ENCODE results near the gene COL6A2. TPM values are rescaled to one million over a fixed set of nuclear protein-coding genes. Genes with fewer than 3 reads are reported as not detected.

COL6A2 gene
- total and polyA plus RNA-seq, 2 donors (not counting 1 experiment from before 2014, with no cell fraction given): 1.2 to 2.1 TPM

DNA sequence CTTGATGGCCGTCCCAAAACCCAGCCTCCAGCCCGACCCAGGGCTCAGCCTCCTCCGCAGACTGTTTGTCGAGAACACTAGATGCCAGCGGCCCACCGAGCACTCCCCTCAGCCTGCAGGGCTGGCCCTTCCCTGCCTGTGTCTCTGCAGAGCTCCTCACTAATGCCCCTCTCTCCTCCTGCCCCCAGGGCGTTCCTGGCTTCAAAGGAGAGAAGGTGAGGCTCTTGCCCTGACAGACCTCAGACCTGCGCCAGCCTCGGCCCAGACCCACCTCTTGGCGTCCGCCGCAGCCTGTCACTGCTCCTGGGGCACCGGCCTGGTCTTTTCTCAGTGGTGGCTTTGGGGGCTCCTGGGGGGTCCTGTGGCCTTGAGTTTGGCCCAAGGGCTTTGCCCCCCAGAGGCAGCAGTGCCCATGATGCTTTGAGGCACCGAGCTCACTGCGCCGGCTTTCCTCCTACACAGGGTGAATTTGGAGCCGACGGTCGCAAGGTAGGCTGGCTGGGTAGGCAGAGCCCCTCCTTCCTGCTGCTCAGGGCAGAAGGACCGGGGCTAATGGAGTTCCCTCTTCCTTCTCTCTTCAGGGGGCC, 18.4 kb downstream of the COL6A2 start:
- H3K27ac ChIP-seq (ENCODE audit: low read length in 2 of 2): no peak overlapping the region
- intact Hi-C loops (cut with micrococcal nuclease): no loop called here
- no peaks in the 10 kb centered on the region for H4K20me1 ChIP-seq (ENCODE audit: control insufficient read depth, insufficient read depth, low read length, poor library complexity, severe bottlenecking)
- no peaks in the 10 kb centered on the region for H3K9me3 Mint-ChIP-seq (ENCODE audit: insufficient read depth)
- CTCF ChIA-PET: no interaction called here
- H3K27ac Mint-ChIP-seq: no peak overlapping the region
- no peak for DNase-seq
- H3K4me3 Mint-ChIP-seq: no peak overlapping the region
- no peak overlapping the region for H2AFZ ChIP-seq (ENCODE audit: insufficient read depth, low read depth, low read length, poor library complexity, severe bottlenecking)
- ATAC-seq (ENCODE audit: low read depth): no peak
- H3K79me2 ChIP-seq (ENCODE audit: control insufficient read depth, insufficient read depth, low read length): no peaks in the 10 kb centered on the region
- TF ChIP-seq, protein P1, sequence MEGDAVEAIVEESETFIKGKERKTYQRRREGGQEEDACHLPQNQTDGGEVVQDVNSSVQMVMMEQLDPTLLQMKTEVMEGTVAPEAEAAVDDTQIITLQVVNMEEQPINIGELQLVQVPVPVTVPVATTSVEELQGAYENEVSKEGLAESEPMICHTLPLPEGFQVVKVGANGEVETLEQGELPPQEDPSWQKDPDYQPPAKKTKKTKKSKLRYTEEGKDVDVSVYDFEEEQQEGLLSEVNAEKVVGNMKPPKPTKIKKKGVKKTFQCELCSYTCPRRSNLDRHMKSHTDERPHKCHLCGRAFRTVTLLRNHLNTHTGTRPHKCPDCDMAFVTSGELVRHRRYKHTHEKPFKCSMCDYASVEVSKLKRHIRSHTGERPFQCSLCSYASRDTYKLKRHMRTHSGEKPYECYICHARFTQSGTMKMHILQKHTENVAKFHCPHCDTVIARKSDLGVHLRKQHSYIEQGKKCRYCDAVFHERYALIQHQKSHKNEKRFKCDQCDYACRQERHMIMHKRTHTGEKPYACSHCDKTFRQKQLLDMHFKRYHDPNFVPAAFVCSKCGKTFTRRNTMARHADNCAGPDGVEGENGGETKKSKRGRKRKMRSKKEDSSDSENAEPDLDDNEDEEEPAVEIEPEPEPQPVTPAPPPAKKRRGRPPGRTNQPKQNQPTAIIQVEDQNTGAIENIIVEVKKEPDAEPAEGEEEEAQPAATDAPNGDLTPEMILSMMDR (IDR thresholded peaks at IDR 0.05): no peak
- no peak for TF ChIP-seq EZH2 (IDR thresholded peaks at IDR 0.05; ENCODE audit: borderline replicate concordance, insufficient read depth, low read depth, low read length, poor library complexity, severe bottlenecking)
- H3K4me1 ChIP-seq (ENCODE audit: control insufficient read depth in 2 of 2, insufficient read depth in 2 of 2, low read length in 2 of 2): no peaks in the 10 kb centered on the region
- no peak overlapping the region for H3K4me2 ChIP-seq (replicated peaks; ENCODE audit: low read depth, low read length, poor library complexity, severe bottlenecking)
- H3K4me1 Mint-ChIP-seq: no peaks in the 10 kb centered on the region
- H3K9ac ChIP-seq (ENCODE audit: low read length): no peak overlapping the region
- POLR2A ChIA-PET: no interaction called here
- H3K9me3 ChIP-seq (ENCODE audit: control extremely low read depth in 1 of 3, control insufficient read depth in 2 of 3, insufficient read depth in 1 of 3, low read length in 2 of 3): peaks cover 0 to 26% (median 0%) of the 10 kb centered on the region in 3 donors
- no peaks in the 10 kb centered on the region for H3K27me3 ChIP-seq (replicated peaks in 1 of 4; ENCODE audit: control extremely low read depth in 1 of 4, control insufficient read depth in 3 of 4, insufficient read depth in 4 of 4, low read length in 3 of 4)
- H3K4me3 ChIP-seq (ENCODE audit: control extremely low read depth in 1 of 5, extremely low read depth in 1 of 5, insufficient read depth in 1 of 5, low read depth in 2 of 5, low read length in 4 of 5): no peak overlapping the region
- WGBS (ENCODE audit: insufficient coverage): 82% methylated on average over 15 of the region's 20 CpGs
- no peaks in the 10 kb centered on the region for H3K27me3 Mint-ChIP-seq
- no peaks in the 10 kb centered on the region for H3K36me3 ChIP-seq (replicated peaks in 1 of 2; ENCODE audit: control extremely low read depth in 1 of 2, control insufficient read depth in 1 of 2, extremely low read depth in 1 of 2, insufficient read depth in 2 of 2, low read length in 1 of 2)

DNA sequence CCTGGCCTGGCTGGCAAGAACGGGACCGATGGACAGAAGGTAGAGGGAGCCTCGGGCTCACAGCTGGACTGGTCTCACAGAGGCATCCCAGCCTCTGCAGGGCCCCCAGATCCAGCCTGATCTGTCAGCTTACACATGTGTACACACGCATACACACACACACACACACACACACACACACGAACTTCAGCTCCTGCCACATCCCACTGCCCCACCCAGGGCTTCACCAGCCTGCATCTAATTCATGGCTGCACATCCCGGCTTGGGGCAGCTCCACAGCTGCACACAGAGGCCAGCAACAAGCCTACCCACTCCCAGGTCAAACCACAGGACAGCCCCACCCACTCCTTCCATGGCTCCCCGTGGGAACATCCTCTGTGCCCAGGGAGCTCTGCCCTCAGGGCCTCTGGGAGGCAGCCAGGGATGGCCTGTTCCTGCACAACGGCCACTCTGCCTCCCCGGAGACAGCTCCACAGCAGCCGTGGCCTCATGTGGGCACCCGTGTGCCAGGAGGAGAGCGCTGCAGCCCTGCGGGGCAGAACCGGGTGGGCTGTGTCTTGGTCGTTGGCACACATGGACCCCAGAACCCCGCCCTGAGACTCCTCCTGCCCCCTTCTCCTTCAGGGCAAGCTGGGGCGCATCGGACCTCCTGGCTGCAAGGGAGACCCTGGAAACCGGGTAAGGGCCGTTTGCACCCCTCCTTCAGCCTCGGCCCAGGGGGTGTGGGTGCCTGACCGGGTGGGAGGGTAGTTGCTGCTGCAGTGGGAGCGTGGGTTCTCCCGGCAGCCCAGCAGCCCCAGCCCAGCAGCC, 19.1 kb downstream of the COL6A2 start:
- ATAC-seq (ENCODE audit: low read depth) (no peak), DNase-seq (no peak)
- no peaks in the 10 kb centered on the region for H3K9me3 Mint-ChIP-seq (ENCODE audit: insufficient read depth)
- Histone ChIP-seq H3K27me3 (replicated peaks in 1 of 4; ENCODE audit: control extremely low read depth in 1 of 4, control insufficient read depth in 3 of 4, insufficient read depth in 4 of 4, low read length in 3 of 4) (no peaks in the 10 kb centered on the region), H2AFZ (ENCODE audit: insufficient read depth, low read depth, low read length, poor library complexity, severe bottlenecking) (no peak overlapping the region), H3K36me3 (replicated peaks in 1 of 2; ENCODE audit: control extremely low read depth in 1 of 2, control insufficient read depth in 1 of 2, extremely low read depth in 1 of 2, insufficient read depth in 2 of 2, low read length in 1 of 2) (no peaks in the 10 kb centered on the region), H3K79me2 (ENCODE audit: control insufficient read depth, insufficient read depth, low read length) (no peaks in the 10 kb centered on the region), H3K9me3 (ENCODE audit: control extremely low read depth in 1 of 3, control insufficient read depth in 2 of 3, insufficient read depth in 1 of 3, low read length in 2 of 3) (peaks cover 0 to 25% (median 0%) of the 10 kb centered on the region in 3 donors), H3K27ac (ENCODE audit: low read length in 2 of 2) (no peak overlapping the region), H3K4me1 (ENCODE audit: control insufficient read depth in 2 of 2, insufficient read depth in 2 of 2, low read length in 2 of 2) (no peaks in the 10 kb centered on the region), H3K4me2 (replicated peaks; ENCODE audit: low read depth, low read length, poor library complexity, severe bottlenecking) (no peak overlapping the region), H3K4me3 (ENCODE audit: control extremely low read depth in 1 of 5, extremely low read depth in 1 of 5, insufficient read depth in 1 of 5, low read depth in 2 of 5, low read length in 4 of 5) (no peak overlapping the region), H3K9ac (ENCODE audit: low read length) (no peak overlapping the region), H4K20me1 (ENCODE audit: control insufficient read depth, insufficient read depth, low read length, poor library complexity, severe bottlenecking) (no peaks in the 10 kb centered on the region)
- CTCF ChIA-PET: no interaction called here
- TF ChIP-seq, protein P1 (IDR thresholded peaks at IDR 0.05): no peak
- no peak for TF ChIP-seq EZH2 (IDR thresholded peaks at IDR 0.05; ENCODE audit: borderline replicate concordance, insufficient read depth, low read depth, low read length, poor library complexity, severe bottlenecking)
- H3K27me3 Mint-ChIP-seq: no peaks in the 10 kb centered on the region
- intact Hi-C loops (cut with micrococcal nuclease): no loop called here
- H3K27ac Mint-ChIP-seq: no peak overlapping the region
- H3K4me3 Mint-ChIP-seq: no peak overlapping the region
- WGBS (ENCODE audit: insufficient coverage): 87% methylated on average over 19 of the region's 24 CpGs
- POLR2A ChIA-PET: no interaction called here
- H3K4me1 Mint-ChIP-seq: no peaks in the 10 kb centered on the region

Data from B cell (primary cell).